NCI-H2227 (cell line): ENCODE results near the gene ZSCAN10.

Experiments used
- DNase-seq: peaks from one replicate; lab custom pipeline; 2025; ENCODE audit not compliant: unreplicated experiment; lab: John Stamatoyannopoulos, UW

ZSCAN10 gene

GRCh38 chr16:3049921-3050481 lies 49.1 kb downstream of the ZSCAN10 start:
- no peak for DNase-seq

- DNase-seq = no peak
These were observed 51.7 kb downstream of the ZSCAN10 start for GRCh38 chr16:3047387-3047720.

GRCh38 chr16:3046641-3047386 lies 52.3 kb downstream of the ZSCAN10 start:
- DNase-seq = no peak

- DNase-seq = no peak
These were observed 53.1 kb downstream of the ZSCAN10 start, which contains the start of gene MMP25 for GRCh38 chr16:3045758-3046640. TSS of gene MMP25 (plus strand) at chr16:3046561. CDS start at chr16:3046918, 357 bp downstream.

GRCh38 chr16:3044708-3045107 lies 54.4 kb downstream of the ZSCAN10 start:
- no peak for DNase-seq

GRCh38 chr16:3042376-3042775 lies 56.7 kb downstream of the ZSCAN10 start:
- DNase-seq = no peak

- DNase-seq = no peak
These were observed 60.2 kb downstream of the ZSCAN10 start for GRCh38 chr16:3038896-3039295.
